Measurements from ENCODE around the gene RYR1.

Gene RYR1

DNA sequence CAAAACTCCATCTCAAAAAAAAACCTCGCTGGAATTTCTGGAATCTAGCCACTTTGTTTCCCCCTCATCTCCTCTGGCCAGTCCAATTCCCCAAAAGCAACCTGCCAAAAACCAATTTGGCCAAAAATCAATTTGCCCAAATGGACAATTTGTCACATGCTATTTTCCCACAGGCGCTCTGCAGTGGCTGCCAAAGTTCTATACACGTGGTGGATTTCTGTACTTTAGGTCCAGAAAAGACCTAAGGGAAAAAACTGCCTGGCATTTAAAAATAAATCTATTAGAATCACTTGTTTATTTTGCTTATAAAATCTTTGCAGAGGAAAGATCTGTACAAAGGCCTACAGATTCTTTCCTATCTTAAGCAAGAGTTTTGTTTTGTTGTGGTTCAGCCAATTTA lies 104.9 kb downstream of the RYR1 start:
- H3K4me1 Mint-ChIP-seq = no peaks in the 10 kb centered on the region
- peaks cover 12% of the 10 kb centered on the region for H3K27me3 Mint-ChIP-seq (ENCODE audit: low read depth, poor library complexity)
- H3K4me3 Mint-ChIP-seq = no peak overlapping the region
- H3K9me3 Mint-ChIP-seq = peaks cover 31% of the 10 kb centered on the region
- TF ChIP-seq, protein P1, sequence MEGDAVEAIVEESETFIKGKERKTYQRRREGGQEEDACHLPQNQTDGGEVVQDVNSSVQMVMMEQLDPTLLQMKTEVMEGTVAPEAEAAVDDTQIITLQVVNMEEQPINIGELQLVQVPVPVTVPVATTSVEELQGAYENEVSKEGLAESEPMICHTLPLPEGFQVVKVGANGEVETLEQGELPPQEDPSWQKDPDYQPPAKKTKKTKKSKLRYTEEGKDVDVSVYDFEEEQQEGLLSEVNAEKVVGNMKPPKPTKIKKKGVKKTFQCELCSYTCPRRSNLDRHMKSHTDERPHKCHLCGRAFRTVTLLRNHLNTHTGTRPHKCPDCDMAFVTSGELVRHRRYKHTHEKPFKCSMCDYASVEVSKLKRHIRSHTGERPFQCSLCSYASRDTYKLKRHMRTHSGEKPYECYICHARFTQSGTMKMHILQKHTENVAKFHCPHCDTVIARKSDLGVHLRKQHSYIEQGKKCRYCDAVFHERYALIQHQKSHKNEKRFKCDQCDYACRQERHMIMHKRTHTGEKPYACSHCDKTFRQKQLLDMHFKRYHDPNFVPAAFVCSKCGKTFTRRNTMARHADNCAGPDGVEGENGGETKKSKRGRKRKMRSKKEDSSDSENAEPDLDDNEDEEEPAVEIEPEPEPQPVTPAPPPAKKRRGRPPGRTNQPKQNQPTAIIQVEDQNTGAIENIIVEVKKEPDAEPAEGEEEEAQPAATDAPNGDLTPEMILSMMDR (IDR thresholded peaks at IDR 0.05) = no peak
- no peak overlapping the region for H3K27ac Mint-ChIP-seq
- H3K36me3 Mint-ChIP-seq (ENCODE audit: low read depth) = peaks cover 23% of the 10 kb centered on the region
- no peak for DNase-seq

DNA sequence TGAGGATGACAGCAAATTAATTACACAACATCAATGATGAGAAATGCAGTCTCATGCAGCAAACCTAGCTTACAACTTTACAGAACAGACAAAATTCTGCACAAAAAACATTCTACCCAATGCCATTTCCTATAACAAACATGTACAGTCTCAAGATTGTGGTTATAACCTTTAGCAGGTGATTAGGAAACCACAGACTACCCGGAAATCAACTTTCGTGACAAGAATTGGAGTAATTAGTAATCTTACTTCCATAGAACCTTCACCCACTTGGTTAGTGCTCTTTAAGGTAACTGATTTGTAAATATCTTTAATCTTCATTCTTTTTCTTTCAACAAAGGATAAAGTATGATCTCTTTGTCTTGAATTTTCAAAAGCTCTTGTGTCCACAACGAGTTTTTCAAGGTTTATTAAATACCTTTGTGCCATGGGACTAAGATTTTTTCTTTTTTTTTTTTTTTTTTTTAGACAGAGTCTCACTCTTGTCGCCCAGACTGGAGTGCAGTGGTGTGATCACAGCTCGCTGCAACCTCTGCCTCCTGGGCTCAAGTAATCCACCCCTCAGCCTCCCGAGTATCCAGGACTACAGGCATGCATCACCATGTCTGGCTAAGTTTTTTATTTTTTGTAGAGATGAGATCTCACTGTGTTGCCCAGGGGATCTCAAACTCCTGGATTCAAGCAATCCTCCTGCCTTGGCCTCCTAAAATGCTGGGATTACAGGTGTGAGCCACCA lies 105.5 kb downstream of the RYR1 start:
- Mint-ChIP-seq H3K9me3 (peaks cover 31% of the 10 kb centered on the region), H3K36me3 (ENCODE audit: low read depth) (peaks cover 25% of the 10 kb centered on the region), H3K4me3 (no peak overlapping the region), H3K4me1 (no peaks in the 10 kb centered on the region), H3K27ac (no peak overlapping the region), H3K27me3 (ENCODE audit: low read depth, poor library complexity) (peaks cover 13% of the 10 kb centered on the region)
- no peak for DNase-seq
- TF ChIP-seq, protein P1 (IDR thresholded peaks at IDR 0.05) = no peak

DNA sequence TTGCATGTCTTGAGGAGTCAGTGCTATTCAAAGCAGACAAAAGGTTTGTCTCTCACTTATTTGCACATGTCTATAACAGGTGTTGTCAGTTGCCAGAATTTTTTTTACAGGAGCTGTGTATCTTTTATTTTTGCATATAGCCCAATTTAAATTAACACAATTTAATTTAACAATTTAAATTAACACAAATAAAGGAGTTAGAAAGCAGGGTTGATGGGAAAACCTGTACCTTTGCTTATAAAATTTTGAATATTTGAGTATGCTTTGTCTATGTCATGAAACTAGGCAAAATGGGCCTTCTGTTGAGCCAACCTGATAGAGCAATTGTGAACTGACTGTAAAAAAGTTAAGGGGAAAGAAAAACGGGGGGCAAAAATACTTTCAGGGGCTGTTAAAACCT lies 106.3 kb downstream of the RYR1 start:
- no peak overlapping the region for H3K4me3 Mint-ChIP-seq

DNA sequence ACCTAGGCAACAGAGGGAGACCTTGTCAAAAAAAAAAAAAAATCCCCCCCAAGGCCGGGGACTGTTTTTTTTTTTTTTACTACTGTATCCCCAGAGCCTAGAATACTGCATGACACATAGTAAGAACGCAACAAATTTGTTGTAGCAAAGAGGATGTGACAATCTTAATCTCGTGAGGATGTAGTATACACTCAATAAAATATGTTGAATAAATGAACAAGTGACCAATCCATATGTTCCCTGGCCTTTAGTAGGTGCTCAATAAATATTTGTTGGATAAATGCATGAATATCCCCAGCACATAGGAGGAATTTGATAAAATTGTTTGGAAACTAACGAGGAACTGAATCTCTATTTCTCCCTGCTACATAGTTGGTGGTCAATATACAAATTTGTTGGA lies 108.5 kb downstream of the RYR1 start:
- Mint-ChIP-seq H3K36me3 (ENCODE audit: low read depth) (peaks cover 6% of the 10 kb centered on the region), H3K4me3 (no peak overlapping the region), H3K4me1 (peaks cover 12% of the 10 kb centered on the region), H3K9me3 (peaks cover 8% of the 10 kb centered on the region), H3K27ac (no peak overlapping the region), H3K27me3 (ENCODE audit: low read depth, poor library complexity) (peaks cover 9% of the 10 kb centered on the region)
- TF ChIP-seq, protein P1 (IDR thresholded peaks at IDR 0.05) = no peak
- DNase-seq = no peak

More for the DNA sequence above, 106.3 kb downstream of the RYR1 start:
- H3K27ac Mint-ChIP-seq = no peak overlapping the region
- peaks cover 7% of the 10 kb centered on the region for H3K4me1 Mint-ChIP-seq
- no peak for DNase-seq
- peaks cover 27% of the 10 kb centered on the region for H3K9me3 Mint-ChIP-seq
- peaks cover 24% of the 10 kb centered on the region for H3K36me3 Mint-ChIP-seq (ENCODE audit: low read depth)
- H3K27me3 Mint-ChIP-seq (ENCODE audit: low read depth, poor library complexity) = peaks cover 12% of the 10 kb centered on the region
- TF ChIP-seq, protein P1 (IDR thresholded peaks at IDR 0.05) = no peak

DNA sequence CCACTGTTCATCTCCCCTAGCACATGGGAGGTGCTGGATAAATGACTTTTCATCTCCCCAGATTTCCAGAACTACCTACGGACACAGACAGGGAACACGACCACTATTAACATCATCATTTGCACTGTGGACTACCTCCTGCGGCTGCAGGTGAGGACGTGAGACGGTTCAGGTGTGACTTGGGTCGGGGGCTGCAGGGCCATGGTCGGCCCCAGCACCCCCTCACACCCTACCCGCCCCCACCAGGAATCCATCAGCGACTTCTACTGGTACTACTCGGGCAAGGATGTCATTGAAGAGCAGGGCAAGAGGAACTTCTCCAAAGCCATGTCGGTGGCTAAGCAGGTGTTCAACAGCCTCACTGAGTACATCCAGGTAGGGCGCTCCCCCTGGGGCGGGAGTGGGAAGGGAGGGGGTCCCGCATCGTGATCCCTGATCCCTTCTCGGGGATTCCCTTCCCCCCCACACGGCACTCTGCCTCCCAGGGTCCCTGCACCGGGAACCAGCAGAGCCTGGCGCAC lies 109.9 kb downstream of the RYR1 start:
- no peak for DNase-seq
- H3K4me1 Mint-ChIP-seq = peaks cover 12% of the 10 kb centered on the region
- peaks cover 6% of the 10 kb centered on the region for H3K36me3 Mint-ChIP-seq (ENCODE audit: low read depth)
- H3K4me3 Mint-ChIP-seq = no peak overlapping the region
- H3K27me3 Mint-ChIP-seq (ENCODE audit: low read depth, poor library complexity) = peaks cover 9% of the 10 kb centered on the region
- no peak overlapping the region for H3K27ac Mint-ChIP-seq
- TF ChIP-seq, protein P1 (IDR thresholded peaks at IDR 0.05) = no peak
- H3K9me3 Mint-ChIP-seq = peaks cover 4% of the 10 kb centered on the region

All from nephron progenitor cell (in vitro differentiated cells).